ENCODE data around the gene PURA.

Gene PURA

GRCh38 chr5:140093179-140093578, 20.7 kb upstream of the PURA start:
- no peak overlapping the region for H3K27ac ChIP-seq (ENCODE audit: insufficient read depth, low read length, poor library complexity, severe bottlenecking)
- no peaks in the 10 kb centered on the region for H3K36me3 ChIP-seq (ENCODE audit: control insufficient read depth, insufficient read depth, low read length)
- H3K4me3 ChIP-seq (ENCODE audit: insufficient read depth, low read depth, low read length, poor library complexity, severe bottlenecking), result no peak overlapping the region
- no peaks in the 10 kb centered on the region for H3K4me1 ChIP-seq (ENCODE audit: control insufficient read depth, insufficient read depth, low read length, poor library complexity, severe bottlenecking)
- no peaks in the 10 kb centered on the region for H3K27me3 ChIP-seq (replicated peaks; ENCODE audit: control insufficient read depth, insufficient read depth, low read length, poor library complexity, severe bottlenecking)
- no peaks in the 10 kb centered on the region for H3K9me3 ChIP-seq (ENCODE audit: control insufficient read depth, low read length)
- no peak for DNase-seq

DNA sequence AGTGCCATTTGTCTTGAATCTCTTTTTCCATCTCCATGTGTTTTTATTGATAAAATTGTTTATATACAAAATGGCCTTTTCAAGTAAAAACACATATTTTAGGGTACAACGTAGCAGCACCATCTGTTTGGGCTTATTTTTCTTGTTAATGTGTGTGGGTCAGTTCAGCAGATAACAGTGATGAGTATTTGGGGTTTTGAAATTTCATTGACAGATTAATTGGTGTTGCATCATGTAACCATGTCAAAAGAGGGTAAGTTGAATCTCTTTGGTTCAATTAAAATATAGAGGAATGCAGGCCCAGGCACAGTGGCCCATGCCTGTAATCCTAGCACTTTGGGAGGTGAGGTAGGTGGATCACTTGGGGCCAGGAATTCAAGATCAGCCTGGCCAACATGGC, 20.0 kb upstream of the PURA start:
- no peaks in the 10 kb centered on the region for H3K9me3 ChIP-seq (ENCODE audit: control insufficient read depth, low read length)
- H3K4me1 ChIP-seq (ENCODE audit: control insufficient read depth, insufficient read depth, low read length, poor library complexity, severe bottlenecking), result no peaks in the 10 kb centered on the region
- no peak for DNase-seq
- no peaks in the 10 kb centered on the region for H3K36me3 ChIP-seq (ENCODE audit: control insufficient read depth, insufficient read depth, low read length)
- no peak overlapping the region for H3K27ac ChIP-seq (ENCODE audit: insufficient read depth, low read length, poor library complexity, severe bottlenecking)
- no peak overlapping the region for H3K4me3 ChIP-seq (ENCODE audit: insufficient read depth, low read depth, low read length, poor library complexity, severe bottlenecking)
- H3K27me3 ChIP-seq (replicated peaks; ENCODE audit: control insufficient read depth, insufficient read depth, low read length, poor library complexity, severe bottlenecking), result no peaks in the 10 kb centered on the region

GRCh38 chr5:140094889-140095288, 19.0 kb upstream of the PURA start:
- no peak overlapping the region for H3K27ac ChIP-seq (ENCODE audit: insufficient read depth, low read length, poor library complexity, severe bottlenecking)
- H3K9me3 ChIP-seq (ENCODE audit: control insufficient read depth, low read length), result no peaks in the 10 kb centered on the region
- no peaks in the 10 kb centered on the region for H3K36me3 ChIP-seq (ENCODE audit: control insufficient read depth, insufficient read depth, low read length)
- H3K4me3 ChIP-seq (ENCODE audit: insufficient read depth, low read depth, low read length, poor library complexity, severe bottlenecking), result no peak overlapping the region
- no peaks in the 10 kb centered on the region for H3K27me3 ChIP-seq (replicated peaks; ENCODE audit: control insufficient read depth, insufficient read depth, low read length, poor library complexity, severe bottlenecking)
- H3K4me1 ChIP-seq (ENCODE audit: control insufficient read depth, insufficient read depth, low read length, poor library complexity, severe bottlenecking), result no peaks in the 10 kb centered on the region
- DNase-seq, result no peak

DNA sequence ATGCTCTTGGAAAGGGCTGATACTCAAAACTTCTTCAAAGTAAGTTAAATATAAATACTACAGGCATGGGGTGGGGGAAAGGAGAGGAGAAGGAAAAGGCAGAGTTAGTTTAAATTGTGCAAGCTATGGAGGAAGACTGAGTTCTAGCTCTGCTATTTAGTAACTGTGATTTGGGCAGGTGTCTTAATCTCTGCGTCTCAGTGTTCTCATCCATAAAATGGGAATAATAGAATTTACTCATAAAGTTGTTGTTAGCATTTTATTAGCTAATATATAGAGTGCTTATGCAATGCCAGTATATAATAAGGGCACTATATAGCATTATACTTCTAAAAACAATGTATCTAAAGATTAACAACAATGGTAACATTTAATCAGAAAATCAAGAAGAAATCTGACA, 12.7 kb upstream of the PURA start:
- Histone ChIP-seq H3K27me3 (replicated peaks; ENCODE audit: control insufficient read depth, insufficient read depth, low read length, poor library complexity, severe bottlenecking) (no peaks in the 10 kb centered on the region), H3K9me3 (ENCODE audit: control insufficient read depth, low read length) (no peaks in the 10 kb centered on the region), H3K4me3 (ENCODE audit: insufficient read depth, low read depth, low read length, poor library complexity, severe bottlenecking) (no peak overlapping the region), H3K27ac (ENCODE audit: insufficient read depth, low read length, poor library complexity, severe bottlenecking) (no peak overlapping the region), H3K36me3 (ENCODE audit: control insufficient read depth, insufficient read depth, low read length) (no peaks in the 10 kb centered on the region), H3K4me1 (ENCODE audit: control insufficient read depth, insufficient read depth, low read length, poor library complexity, severe bottlenecking) (no peaks in the 10 kb centered on the region)
- DNase-seq, result no peak

DNA sequence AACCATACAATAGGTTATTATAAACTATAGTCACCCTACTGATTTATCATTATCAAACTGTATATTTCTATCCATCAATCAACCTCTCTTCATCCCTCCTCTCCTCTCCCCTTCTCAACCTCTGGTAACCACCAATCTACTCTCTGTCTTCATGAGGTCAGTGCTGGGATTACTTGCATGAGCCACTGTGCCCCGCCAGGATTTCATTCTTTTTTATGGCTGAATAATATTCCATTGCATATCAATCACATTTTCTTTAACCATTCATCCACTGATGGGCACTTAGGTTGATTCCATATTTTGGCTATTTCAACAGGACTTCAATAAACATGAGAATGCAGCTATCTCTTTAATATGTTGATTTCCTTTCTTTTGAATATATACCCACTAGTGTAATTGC, 10.8 kb upstream of the PURA start:
- Histone ChIP-seq H3K27me3 (replicated peaks; ENCODE audit: control insufficient read depth, insufficient read depth, low read length, poor library complexity, severe bottlenecking) (no peaks in the 10 kb centered on the region), H3K4me1 (ENCODE audit: control insufficient read depth, insufficient read depth, low read length, poor library complexity, severe bottlenecking) (peaks cover 11% of the 10 kb centered on the region)

DNA sequence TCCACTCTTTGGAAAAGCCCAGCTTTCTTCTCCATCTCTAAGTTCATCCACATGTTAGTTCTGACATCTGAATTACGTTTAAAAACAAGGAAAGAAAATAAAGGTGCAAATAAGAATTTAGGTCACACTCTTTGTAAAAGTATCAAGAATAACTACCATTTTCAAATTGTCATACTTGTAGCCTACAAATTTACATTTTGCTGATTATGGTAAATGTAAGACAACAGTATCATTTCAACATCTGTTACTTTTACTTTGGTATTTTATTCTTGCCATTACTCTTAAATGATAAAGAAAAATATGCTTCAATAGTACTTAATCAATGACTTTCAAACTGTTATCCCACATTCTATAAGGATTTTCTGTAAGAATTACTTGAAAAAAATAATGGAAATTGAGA, 9.8 kb upstream of the PURA start:
- H3K4me3 ChIP-seq (ENCODE audit: insufficient read depth, low read depth, low read length, poor library complexity, severe bottlenecking), result no peak overlapping the region
- no peak for DNase-seq
- H3K4me1 ChIP-seq (ENCODE audit: control insufficient read depth, insufficient read depth, low read length, poor library complexity, severe bottlenecking), result peaks cover 17% of the 10 kb centered on the region
- H3K36me3 ChIP-seq (ENCODE audit: control insufficient read depth, insufficient read depth, low read length), result no peaks in the 10 kb centered on the region
- no peaks in the 10 kb centered on the region for H3K27me3 ChIP-seq (replicated peaks; ENCODE audit: control insufficient read depth, insufficient read depth, low read length, poor library complexity, severe bottlenecking)
- H3K27ac ChIP-seq (ENCODE audit: insufficient read depth, low read length, poor library complexity, severe bottlenecking), result no peak overlapping the region
- no peaks in the 10 kb centered on the region for H3K9me3 ChIP-seq (ENCODE audit: control insufficient read depth, low read length)

More for the DNA sequence above, 10.8 kb upstream of the PURA start:
- Histone ChIP-seq H3K27ac (ENCODE audit: insufficient read depth, low read length, poor library complexity, severe bottlenecking) (no peak overlapping the region), H3K9me3 (ENCODE audit: control insufficient read depth, low read length) (no peaks in the 10 kb centered on the region), H3K4me3 (ENCODE audit: insufficient read depth, low read depth, low read length, poor library complexity, severe bottlenecking) (no peak overlapping the region), H3K36me3 (ENCODE audit: control insufficient read depth, insufficient read depth, low read length) (no peaks in the 10 kb centered on the region)
- DNase-seq, result no peak

- no peak for DNase-seq
- Histone ChIP-seq H3K36me3 (ENCODE audit: control insufficient read depth, insufficient read depth, low read length) (no peaks in the 10 kb centered on the region), H3K27ac (ENCODE audit: insufficient read depth, low read length, poor library complexity, severe bottlenecking) (no peak overlapping the region), H3K9me3 (ENCODE audit: control insufficient read depth, low read length) (no peaks in the 10 kb centered on the region), H3K4me3 (ENCODE audit: insufficient read depth, low read depth, low read length, poor library complexity, severe bottlenecking) (no peak overlapping the region), H3K27me3 (replicated peaks; ENCODE audit: control insufficient read depth, insufficient read depth, low read length, poor library complexity, severe bottlenecking) (no peaks in the 10 kb centered on the region), H3K4me1 (ENCODE audit: control insufficient read depth, insufficient read depth, low read length, poor library complexity, severe bottlenecking) (peaks cover 17% of the 10 kb centered on the region)
Observed at GRCh38 chr5:140106101-140106500, 7.8 kb upstream of the PURA start.

GRCh38 chr5:140106805-140107311, 7.1 kb upstream of the PURA start:
- H3K36me3 ChIP-seq (ENCODE audit: control insufficient read depth, insufficient read depth, low read length), result no peaks in the 10 kb centered on the region
- H3K4me1 ChIP-seq (ENCODE audit: control insufficient read depth, insufficient read depth, low read length, poor library complexity, severe bottlenecking), result peaks cover 17% of the 10 kb centered on the region
- no peaks in the 10 kb centered on the region for H3K27me3 ChIP-seq (replicated peaks; ENCODE audit: control insufficient read depth, insufficient read depth, low read length, poor library complexity, severe bottlenecking)
- no peak for DNase-seq
- H3K27ac ChIP-seq (ENCODE audit: insufficient read depth, low read length, poor library complexity, severe bottlenecking), result peak overlapping the region; percentile 94
- peak overlapping the region; percentile 72 for H3K4me3 ChIP-seq (ENCODE audit: insufficient read depth, low read depth, low read length, poor library complexity, severe bottlenecking)
- no peaks in the 10 kb centered on the region for H3K9me3 ChIP-seq (ENCODE audit: control insufficient read depth, low read length)

DNA sequence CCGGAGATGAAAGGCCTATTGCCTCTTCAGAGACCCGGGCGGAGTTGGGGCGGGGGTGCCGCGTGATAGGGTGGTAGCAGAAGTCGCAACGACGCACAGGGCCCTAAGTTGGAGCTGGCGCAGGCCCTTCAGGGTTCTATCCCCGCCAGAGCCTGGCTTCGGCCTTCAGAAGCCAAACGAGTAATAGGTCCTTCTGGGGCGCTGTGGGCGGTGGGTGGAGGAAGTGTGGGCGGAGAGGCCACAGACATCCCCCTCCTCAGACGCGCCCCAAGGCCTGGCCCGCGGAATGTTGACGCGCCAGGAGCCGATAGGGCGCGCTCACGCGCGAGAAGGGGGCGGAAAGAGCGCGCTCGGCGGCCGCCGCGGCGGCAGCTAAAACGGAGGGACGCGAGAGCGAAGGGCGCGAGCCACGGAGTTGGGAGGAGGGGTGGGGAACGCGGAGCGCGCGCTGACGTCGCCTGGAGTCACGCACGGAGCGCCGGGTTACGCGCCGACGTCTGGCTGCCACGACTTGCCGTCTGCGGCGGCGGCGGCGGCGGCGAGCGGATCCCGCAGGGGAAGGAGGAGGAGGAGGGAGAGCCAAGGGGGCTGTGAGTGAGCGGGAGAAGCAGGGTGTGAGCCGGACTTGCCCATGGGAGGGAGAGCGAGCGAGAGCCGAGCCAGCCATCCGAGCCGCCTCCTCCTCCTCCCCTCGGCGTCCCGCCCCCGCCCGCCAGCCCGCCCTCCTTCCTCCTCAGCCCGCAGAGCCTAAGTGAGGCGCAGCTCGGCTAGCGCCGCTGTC, 6.4 kb upstream of the PURA start:
- Histone ChIP-seq H3K27ac (ENCODE audit: insufficient read depth, low read length, poor library complexity, severe bottlenecking) (peak overlapping the region; percentile 94), H3K27me3 (replicated peaks; ENCODE audit: control insufficient read depth, insufficient read depth, low read length, poor library complexity, severe bottlenecking) (no peaks in the 10 kb centered on the region), H3K9me3 (ENCODE audit: control insufficient read depth, low read length) (no peaks in the 10 kb centered on the region), H3K4me3 (ENCODE audit: insufficient read depth, low read depth, low read length, poor library complexity, severe bottlenecking) (peak overlapping the region; percentile 72), H3K36me3 (ENCODE audit: control insufficient read depth, insufficient read depth, low read length) (no peaks in the 10 kb centered on the region), H3K4me1 (ENCODE audit: control insufficient read depth, insufficient read depth, low read length, poor library complexity, severe bottlenecking) (peaks cover 22% of the 10 kb centered on the region)
- peak; percentile 91 to 93 (median 93) for DNase-seq

DNA sequence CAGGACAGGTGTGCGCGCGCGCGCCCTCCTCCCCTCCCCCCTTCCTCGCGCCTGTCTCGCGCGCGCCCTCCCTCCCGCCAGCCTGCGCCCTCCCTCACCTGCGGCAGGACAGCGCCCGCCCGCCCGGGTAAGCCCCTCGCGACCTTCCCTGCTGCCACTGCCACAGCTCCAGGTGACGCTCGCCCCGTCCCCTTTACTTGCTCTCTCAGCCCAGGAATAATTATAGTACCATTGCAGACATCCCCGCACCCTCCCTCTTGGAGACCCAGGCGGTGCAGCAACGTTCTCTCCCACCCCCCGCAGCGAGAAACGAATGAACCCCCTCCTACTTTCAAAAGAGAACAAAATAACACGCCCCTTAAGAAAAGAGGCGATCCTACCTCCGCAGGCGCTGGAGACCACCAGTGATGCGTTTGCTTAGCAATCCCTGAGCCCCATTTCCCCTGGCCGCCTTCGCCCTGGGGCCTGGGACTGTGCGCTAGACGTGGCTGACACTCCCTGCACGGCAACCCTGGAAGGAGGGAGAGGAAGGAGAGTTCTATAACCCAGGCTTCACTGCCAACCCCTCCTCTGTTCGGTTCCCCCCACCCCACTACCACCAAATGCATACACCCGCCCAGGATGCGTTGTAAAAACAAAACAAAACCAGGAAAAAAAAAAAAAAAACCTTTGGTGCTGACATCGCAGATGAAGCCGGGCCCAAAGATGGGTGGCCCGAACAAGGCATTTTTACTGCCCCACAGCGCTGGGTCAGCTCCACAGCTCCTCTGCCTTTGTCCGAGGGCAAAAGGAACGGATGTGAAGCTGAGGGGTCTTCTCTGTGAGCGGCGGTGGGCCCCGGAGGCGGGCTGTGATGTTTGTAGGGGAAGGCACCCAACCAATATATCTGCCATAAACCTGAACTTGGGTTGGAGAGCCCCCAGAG, 5.6 kb upstream of the PURA start:
- Histone ChIP-seq H3K4me3 (ENCODE audit: insufficient read depth, low read depth, low read length, poor library complexity, severe bottlenecking) (peak overlapping the region; percentile 72), H3K9me3 (ENCODE audit: control insufficient read depth, low read length) (no peaks in the 10 kb centered on the region), H3K27ac (ENCODE audit: insufficient read depth, low read length, poor library complexity, severe bottlenecking) (peak overlapping the region; percentile 94), H3K27me3 (replicated peaks; ENCODE audit: control insufficient read depth, insufficient read depth, low read length, poor library complexity, severe bottlenecking) (no peaks in the 10 kb centered on the region), H3K36me3 (ENCODE audit: control insufficient read depth, insufficient read depth, low read length) (no peaks in the 10 kb centered on the region), H3K4me1 (ENCODE audit: control insufficient read depth, insufficient read depth, low read length, poor library complexity, severe bottlenecking) (peaks cover 31% of the 10 kb centered on the region)
- peak in 1 of 3 donors; percentile 11 for DNase-seq

Measured in effector memory CD4-positive, alpha-beta T cell (primary cell).